GM19025 (cell line): ENCODE measurements around the gene PIPOX.

Source experiments
- ATAC-seq: cut with Tn5 transposase; IDR thresholded peaks from one replicate; pipeline ENCODE4 v1.9.1; 2021; ENCODE audit warnings: mild to moderate bottlenecking, low read depth, moderate library complexity; ENCODE audit not compliant: unreplicated experiment

PIPOX gene, protein sequence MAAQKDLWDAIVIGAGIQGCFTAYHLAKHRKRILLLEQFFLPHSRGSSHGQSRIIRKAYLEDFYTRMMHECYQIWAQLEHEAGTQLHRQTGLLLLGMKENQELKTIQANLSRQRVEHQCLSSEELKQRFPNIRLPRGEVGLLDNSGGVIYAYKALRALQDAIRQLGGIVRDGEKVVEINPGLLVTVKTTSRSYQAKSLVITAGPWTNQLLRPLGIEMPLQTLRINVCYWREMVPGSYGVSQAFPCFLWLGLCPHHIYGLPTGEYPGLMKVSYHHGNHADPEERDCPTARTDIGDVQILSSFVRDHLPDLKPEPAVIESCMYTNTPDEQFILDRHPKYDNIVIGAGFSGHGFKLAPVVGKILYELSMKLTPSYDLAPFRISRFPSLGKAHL

GRCh38 chr17:29042679-29043538 lies at the start of gene PIPOX:
Gene PIPOX (plus strand): TSS chr17:29043141. CDS start chr17:29043226, 85 bp downstream.
- no peak for ATAC-seq

DNA sequence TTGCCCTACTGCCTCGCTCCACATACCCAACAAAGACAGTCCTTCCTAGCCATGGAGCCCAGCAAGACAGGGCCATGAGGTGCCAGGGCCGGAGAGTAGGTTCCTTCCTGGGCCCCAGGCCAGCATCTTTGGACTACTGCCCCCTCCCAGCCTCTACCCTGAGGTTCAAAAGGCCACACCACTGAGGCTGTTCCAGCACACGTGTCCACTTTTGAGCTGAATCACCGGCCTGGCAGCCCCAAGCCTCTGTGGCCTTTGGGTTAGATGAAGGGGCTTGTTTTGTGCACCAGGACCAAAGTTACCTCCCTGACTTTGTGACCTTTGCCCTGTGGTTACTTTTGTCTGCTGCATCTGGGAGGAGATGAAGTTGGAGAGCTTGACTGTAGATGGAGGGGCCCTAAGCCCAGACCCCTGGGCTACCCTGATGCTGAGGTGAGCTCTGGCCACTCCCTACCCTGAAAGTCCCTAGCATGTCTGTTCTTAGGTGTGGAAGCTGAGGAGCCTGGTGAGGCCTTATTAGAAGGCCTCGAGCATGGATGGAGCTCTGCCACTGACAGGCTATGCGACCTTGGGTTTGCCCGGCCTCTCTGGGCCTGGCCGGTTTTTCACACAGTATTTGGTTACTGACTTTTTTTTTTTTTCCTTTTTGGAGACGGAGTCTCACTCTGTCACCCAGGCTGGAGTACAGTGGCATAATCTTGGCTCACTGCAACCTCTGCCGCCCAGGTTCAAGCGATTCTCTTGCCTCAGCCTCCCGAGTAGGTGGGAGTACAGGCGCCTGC lies 49.1 kb upstream of the PIPOX start:
- no peak for ATAC-seq

GRCh38 chr17:28996554-28997096 lies 46.3 kb upstream of the PIPOX start:
- no peak for ATAC-seq

DNA sequence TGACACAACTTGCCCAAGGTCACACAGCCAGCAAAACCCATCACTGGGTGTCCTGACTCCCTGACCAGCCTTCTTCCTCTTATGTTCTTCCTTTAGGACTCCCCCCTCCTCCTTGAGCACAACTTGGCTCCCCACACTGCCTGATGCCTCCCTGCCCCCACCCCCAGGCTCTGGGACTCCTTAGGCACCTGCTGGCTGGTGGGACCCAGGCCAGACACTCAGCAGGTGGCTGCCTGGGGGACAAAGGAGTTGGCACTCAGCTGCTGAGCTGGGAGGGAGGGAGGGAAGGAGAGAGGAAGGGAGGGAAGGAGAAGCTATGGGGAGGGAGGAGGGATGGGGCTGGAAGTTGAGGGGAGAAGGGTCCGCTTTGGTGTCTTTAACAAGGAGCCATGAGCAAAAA lies 45.1 kb upstream of the PIPOX start:
- no peak for ATAC-seq

- no peak for ATAC-seq
Measured at GRCh38 chr17:28999206-28999605, 43.7 kb upstream of the PIPOX start.

DNA sequence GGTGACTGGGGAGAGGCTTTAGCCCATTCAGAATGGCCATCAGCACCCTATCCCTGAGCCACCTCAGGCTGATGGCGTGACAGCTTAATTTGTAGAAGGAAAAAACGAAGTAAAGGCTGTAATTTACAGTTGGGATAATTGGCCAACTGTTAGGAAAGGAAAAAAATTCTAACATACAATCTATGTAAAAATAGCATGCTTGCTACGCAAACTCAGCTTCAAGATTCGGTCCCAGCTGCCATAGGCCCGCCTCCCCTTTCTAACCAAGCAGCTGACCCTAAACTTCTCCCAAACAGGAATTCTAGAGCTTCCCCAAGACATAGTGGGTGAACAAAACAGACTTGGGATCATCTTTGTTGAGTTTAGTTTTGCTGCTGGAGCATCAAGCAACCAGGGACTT lies 42.0 kb upstream of the PIPOX start:
- no peak for ATAC-seq

- ATAC-seq: no peak
Measured at GRCh38 chr17:29002811-29003210, 40.1 kb upstream of the PIPOX start.

DNA sequence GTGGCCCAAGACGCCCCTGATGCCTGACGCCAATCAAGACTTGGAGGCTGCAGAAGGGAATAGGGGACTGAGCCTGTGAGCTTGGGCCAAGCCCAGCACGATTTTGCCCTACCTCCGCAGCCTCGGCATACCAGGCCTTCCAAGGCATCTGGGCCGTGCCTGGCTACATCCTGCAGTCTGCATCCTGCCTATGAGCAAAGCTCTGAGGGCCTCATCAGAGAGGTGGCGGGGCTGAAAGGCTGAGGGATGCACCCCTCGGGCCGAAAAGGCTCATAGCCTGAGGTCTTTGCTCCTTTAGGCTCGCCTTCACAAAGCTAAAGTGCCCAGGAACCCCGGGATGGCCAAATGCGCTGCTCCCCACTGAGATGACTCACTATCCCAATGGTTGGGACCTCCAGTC lies 39.7 kb upstream of the PIPOX start:
- no peak for ATAC-seq

GRCh38 chr17:29004081-29004692 lies 38.8 kb upstream of the PIPOX start:
- ATAC-seq: no peak

- ATAC-seq: no peak
Measured at GRCh38 chr17:29005936-29006511, 36.9 kb upstream of the PIPOX start, which contains the start of gene SEZ6. Gene SEZ6 (minus strand): TSS chr17:29006033. CDS start chr17:29005869, 164 bp downstream.

- no peak for ATAC-seq
Measured at GRCh38 chr17:29007456-29007855, 35.5 kb upstream of the PIPOX start.

- no peak for ATAC-seq
Measured at GRCh38 chr17:29007860-29008455, 35.0 kb upstream of the PIPOX start.

- no peak for ATAC-seq
Measured at GRCh38 chr17:29008591-29008990, 34.4 kb upstream of the PIPOX start.

GRCh38 chr17:29010129-29010528 lies 32.8 kb upstream of the PIPOX start:
- no peak for ATAC-seq

GRCh38 chr17:29010586-29010985 lies 32.4 kb upstream of the PIPOX start:
- no peak for ATAC-seq

- ATAC-seq: no peak
Measured at GRCh38 chr17:29012535-29012934, 30.4 kb upstream of the PIPOX start.

DNA sequence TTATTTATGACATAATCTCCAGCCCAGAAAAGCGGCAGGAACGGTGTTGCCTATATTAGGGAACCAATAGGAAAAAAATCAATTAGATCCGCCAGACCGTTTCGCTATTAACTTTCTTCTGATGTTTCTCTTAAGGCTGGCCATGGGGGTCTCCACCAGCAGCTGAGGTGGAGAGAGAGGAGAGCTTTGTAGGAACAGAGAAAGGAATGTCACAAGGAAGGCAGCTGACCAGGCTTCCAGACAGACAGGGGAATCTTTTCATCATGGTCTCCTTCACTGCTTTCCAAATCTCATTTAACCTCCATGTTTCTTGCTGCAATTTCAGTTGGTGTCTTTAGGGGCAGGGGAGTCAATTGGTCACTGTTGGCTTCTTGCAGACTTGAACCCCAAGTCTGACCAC lies 28.2 kb upstream of the PIPOX start:
- no peak for ATAC-seq

GRCh38 chr17:29016345-29017210 lies 26.4 kb upstream of the PIPOX start:
- ATAC-seq: no peak
